Activated naive CD8-positive, alpha-beta T cell treated with anti-CD3 and anti-CD28 coated beads, Interleukin-2, amount 50 U/mL, for 24 hours (primary cell): ENCODE results near the gene BCAN.

Source experiments
- ATAC-seq: fragments of 150-1000 bp; cut with Tn5 transposase; one replicate; pipeline ENCODE4 v1.10.0; 2021
- DNase-seq: peaks from one replicate; pipeline ENCODE4 v3.0.0; 2021
- H3K27ac Mint-ChIP-seq: one replicate; pipeline ENCODE4 v1.8.0; 2021; ENCODE audit warnings: mild to moderate bottlenecking, mixed read lengths
- H3K27me3 Mint-ChIP-seq: one replicate; pipeline ENCODE4 v1.8.0; 2021; ENCODE audit warnings: mixed read lengths
- H3K36me3 Mint-ChIP-seq: one replicate; pipeline ENCODE4 v1.8.0; 2021; ENCODE audit warnings: low read depth, mixed read lengths
- H3K4me1 Mint-ChIP-seq: one replicate; pipeline ENCODE4 v1.8.0; 2021; ENCODE audit warnings: mixed read lengths
- H3K4me3 Mint-ChIP-seq: one replicate; pipeline ENCODE4 v1.8.0; 2021; ENCODE audit warnings: mild to moderate bottlenecking, moderate library complexity, mixed read lengths
- H3K9me3 Mint-ChIP-seq: one replicate; pipeline ENCODE4 v1.8.0; 2021; ENCODE audit warnings: mixed read lengths

The BCAN gene

DNA sequence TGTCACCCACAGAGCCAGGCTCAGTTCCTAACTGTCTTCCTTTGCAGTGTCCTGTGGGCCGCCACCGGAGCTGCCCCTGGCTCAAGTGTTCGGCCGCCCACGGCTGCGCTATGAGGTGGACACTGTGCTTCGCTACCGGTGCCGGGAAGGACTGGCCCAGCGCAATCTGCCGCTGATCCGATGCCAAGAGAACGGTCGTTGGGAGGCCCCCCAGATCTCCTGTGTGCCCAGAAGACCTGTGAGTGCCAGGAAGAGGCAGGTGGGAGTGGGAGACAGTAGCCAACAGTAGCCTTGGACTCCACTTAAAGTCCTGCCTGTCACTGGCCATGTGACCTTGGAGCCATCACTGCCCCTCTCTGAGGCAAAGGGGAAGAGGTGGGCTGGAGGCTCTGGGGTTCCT is 16.6 kb downstream of the BCAN start:
- Mint-ChIP-seq H3K27ac (no peak overlapping the region), H3K27me3 (peaks cover 41% of the 10 kb centered on the region)

DNA sequence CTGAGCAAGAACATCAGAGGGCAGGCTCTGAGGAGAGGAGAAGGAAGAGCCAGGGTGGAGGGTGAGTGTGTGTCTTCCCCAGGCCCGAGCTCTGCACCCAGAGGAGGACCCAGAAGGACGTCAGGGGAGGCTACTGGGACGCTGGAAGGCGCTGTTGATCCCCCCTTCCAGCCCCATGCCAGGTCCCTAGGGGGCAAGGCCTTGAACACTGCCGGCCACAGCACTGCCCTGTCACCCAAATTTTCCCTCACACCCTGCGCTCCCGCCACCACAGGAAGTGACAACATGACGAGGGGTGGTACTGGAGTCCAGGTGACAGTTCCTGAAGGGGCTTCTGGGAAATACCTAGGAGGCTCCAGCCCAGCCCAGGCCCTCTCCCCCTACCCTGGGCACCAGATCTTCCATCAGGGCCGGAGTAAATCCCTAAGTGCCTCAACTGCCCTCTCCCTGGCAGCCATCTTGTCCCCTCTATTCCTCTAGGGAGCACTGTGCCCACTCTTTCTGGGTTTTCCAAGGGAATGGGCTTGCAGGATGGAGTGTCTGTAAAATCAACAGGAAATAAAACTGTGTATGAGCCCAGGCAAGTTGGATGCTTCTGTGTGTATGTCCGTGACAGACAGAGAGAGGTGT is 17.1 kb downstream of the BCAN start:
- H3K36me3 Mint-ChIP-seq: no peaks in the 10 kb centered on the region
- ATAC-seq (no peak), DNase-seq (no peak)
- H3K27me3 Mint-ChIP-seq: peaks cover 36% of the 10 kb centered on the region
- H3K4me1 Mint-ChIP-seq: peaks cover 49% of the 10 kb centered on the region
- H3K27ac Mint-ChIP-seq: no peak overlapping the region
- no peaks in the 10 kb centered on the region for H3K9me3 Mint-ChIP-seq
- peak overlapping the region; percentile 59 for H3K4me3 Mint-ChIP-seq

More for the DNA sequence above, 16.6 kb downstream of the BCAN start:
- Mint-ChIP-seq H3K4me1 (peaks cover 49% of the 10 kb centered on the region), H3K4me3 (no peak overlapping the region), H3K9me3 (no peaks in the 10 kb centered on the region), H3K36me3 (no peaks in the 10 kb centered on the region)
- ATAC-seq: no peak
- DNase-seq: no peak

DNA sequence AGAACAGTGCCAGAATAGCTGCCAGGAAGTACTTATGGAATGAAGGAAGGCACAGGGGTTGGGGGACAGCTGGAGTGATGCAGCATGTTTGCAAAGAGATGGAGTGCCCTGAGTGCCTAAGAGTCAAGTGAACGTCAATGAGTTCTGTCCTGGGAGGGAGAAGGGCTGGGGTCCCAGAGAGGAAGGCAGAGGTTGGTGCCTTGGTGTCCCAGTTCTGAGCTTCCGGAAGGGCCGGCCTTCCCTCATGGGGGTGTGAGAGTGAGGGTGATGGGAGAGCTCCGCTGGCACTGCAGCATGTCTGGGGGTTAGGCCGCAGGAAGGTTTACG is 17.7 kb downstream of the BCAN start:
- no peak for DNase-seq
- Mint-ChIP-seq H3K4me3 (peak overlapping the region; percentile 59), H3K27me3 (peaks cover 31% of the 10 kb centered on the region), H3K4me1 (peaks cover 49% of the 10 kb centered on the region), H3K27ac (peak overlapping the region; percentile 17), H3K36me3 (no peaks in the 10 kb centered on the region), H3K9me3 (no peaks in the 10 kb centered on the region)
- no peak for ATAC-seq

DNA sequence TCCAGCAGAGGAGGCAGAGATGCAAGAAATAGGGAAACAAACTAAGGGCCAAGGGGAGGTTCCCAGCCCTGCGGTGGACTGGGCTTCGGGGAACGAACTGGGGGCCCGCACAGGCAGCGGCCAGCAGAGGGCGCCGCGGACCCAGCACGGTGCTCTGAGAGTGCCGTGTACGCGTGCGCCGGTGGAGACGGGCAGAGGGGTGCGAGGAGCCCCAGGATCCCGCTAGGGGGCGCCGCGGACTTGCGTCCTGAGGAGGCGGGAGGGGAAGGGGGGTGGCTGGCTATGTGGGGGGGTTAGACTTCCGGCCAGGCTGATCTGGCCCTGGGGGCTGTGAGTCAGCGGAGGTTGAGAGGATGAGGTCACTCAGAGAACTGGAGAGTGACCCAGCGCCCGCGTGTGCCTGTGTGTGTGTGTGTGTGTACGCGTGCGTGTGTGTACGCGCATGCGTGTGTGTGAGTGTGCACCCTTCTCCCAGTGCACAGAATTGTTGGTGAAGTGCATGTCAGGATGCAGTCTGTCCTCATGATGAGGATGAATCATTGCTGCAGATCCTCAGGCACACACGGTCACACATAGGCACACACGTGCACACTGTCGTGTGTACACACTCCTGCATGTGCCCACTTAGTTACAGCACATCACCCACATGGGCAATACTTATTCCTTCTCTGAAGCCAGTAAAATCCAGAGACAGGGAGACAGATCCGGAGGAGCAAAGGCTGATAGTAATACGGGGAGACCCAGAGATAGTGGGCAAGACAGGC is 18.3 kb downstream of the BCAN start:
- DNase-seq (peak; percentile 99), ATAC-seq (peak; percentile 91)
- H3K4me1 Mint-ChIP-seq: peaks cover 49% of the 10 kb centered on the region
- H3K27me3 Mint-ChIP-seq: peaks cover 27% of the 10 kb centered on the region
- H3K4me3 Mint-ChIP-seq: peak overlapping the region; percentile 78
- no peaks in the 10 kb centered on the region for H3K9me3 Mint-ChIP-seq
- peak overlapping the region; percentile 81 for H3K27ac Mint-ChIP-seq
- no peaks in the 10 kb centered on the region for H3K36me3 Mint-ChIP-seq

DNA sequence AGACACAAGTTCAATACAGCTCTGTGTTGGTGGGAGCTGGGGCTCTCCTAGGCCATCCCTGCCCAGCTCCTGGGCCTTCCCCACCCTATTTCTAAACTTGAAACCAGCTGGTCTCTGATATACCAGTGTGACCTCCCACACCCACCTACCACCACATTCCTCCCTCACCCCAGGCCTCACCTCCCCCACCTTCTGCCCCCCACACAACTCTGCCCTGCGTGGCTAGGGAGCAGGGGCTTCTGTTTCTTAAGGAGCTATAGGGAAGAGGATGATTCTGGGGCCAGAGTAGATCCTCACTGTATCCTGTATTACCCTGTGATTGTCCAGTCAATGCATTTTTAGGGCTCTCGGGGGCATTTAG is 18.8 kb downstream of the BCAN start:
- Mint-ChIP-seq H3K27me3 (peaks cover 23% of the 10 kb centered on the region), H3K36me3 (no peaks in the 10 kb centered on the region), H3K9me3 (no peaks in the 10 kb centered on the region), H3K4me1 (peaks cover 53% of the 10 kb centered on the region), H3K27ac (peak overlapping the region; percentile 64), H3K4me3 (peak overlapping the region; percentile 78)
- ATAC-seq: peak; percentile 5
- no peak for DNase-seq

DNA sequence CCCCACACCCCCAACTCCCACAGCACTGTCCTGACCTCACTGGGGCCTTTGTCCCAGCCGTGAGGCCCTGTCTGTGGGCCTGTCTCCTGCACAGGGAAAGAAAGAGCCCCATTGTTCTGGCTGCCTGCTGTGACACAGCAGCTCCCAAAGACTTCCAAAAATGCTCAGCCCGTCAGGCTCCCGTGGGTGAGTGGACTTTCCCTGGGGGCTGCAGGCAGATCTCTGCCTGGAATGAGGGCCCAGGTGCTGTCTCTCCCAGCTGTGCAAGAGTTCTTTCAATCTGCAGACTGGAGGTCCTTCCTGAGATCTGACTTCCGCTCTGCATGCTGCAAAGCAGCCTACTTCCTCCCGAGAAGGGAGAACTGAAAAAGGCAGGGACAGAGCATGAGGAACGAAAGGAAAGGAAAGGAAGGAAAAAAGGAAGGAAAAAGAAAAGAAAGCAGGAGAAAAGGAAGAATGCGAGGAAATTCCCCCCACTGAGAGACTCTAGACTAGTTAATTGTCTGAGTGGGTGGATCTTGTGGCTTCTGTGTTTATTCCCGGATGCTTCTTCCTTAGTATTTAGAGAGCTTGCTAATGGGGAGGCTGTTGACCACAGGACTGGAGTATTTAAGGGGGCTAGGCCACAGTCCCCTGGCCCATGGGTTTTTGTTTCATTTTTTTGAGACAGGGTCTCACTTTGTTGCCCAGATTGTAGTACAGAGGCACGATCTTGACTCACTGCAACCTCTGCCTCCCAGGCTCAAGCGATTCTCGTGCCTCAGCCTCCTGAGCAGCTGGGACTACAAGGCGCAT is 20.3 kb downstream of the BCAN start:
- Mint-ChIP-seq H3K4me3 (peak overlapping the region; percentile 5), H3K9me3 (no peaks in the 10 kb centered on the region), H3K36me3 (no peaks in the 10 kb centered on the region), H3K4me1 (peaks cover 47% of the 10 kb centered on the region), H3K27ac (no peak overlapping the region), H3K27me3 (peaks cover 9% of the 10 kb centered on the region)
- ATAC-seq: no peak
- no peak for DNase-seq

DNA sequence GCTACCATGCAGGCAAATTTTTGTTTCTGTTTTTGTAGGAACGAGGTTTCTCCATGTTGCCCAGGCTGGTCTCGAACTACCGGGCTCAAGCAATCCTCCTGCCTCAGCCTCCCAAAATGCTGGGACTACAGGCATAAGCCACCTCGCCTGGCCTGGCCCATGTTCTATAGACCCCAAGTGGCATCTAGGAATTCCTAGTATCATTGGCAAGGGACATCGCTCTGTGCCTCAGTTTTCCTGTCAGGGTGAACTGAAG is 20.8 kb downstream of the BCAN start:
- peaks cover 42% of the 10 kb centered on the region for H3K4me1 Mint-ChIP-seq
- H3K36me3 Mint-ChIP-seq: no peaks in the 10 kb centered on the region
- peaks cover 4% of the 10 kb centered on the region for H3K27me3 Mint-ChIP-seq
- H3K27ac Mint-ChIP-seq: no peak overlapping the region
- no peaks in the 10 kb centered on the region for H3K9me3 Mint-ChIP-seq
- DNase-seq: no peak
- no peak for ATAC-seq
- H3K4me3 Mint-ChIP-seq: no peak overlapping the region

DNA sequence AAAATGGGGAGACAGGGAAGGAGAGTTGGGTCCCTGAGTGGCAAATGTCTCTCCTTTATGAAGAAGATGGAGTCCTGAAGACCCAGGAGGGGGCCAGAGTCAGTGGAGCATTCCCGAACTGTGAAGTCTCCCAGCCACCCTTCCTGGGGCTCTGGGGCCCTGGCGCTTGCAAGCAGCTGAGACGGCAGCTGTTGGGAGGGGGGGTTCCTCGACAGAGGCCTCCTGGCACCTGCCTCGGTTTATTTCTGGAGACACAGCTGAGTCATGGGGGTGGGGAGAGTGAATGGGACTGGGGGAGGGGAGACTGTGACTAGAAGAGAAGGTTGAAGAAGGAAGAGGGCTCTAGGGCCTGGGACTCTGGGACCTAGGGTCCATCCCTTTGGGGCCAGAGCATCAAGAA is 21.3 kb downstream of the BCAN start:
- H3K36me3 Mint-ChIP-seq: no peaks in the 10 kb centered on the region
- DNase-seq (no peak), ATAC-seq (no peak)
- H3K27me3 Mint-ChIP-seq: peaks cover 4% of the 10 kb centered on the region
- no peaks in the 10 kb centered on the region for H3K9me3 Mint-ChIP-seq
- H3K4me3 Mint-ChIP-seq: no peak overlapping the region
- peaks cover 37% of the 10 kb centered on the region for H3K4me1 Mint-ChIP-seq
- H3K27ac Mint-ChIP-seq: no peak overlapping the region

DNA sequence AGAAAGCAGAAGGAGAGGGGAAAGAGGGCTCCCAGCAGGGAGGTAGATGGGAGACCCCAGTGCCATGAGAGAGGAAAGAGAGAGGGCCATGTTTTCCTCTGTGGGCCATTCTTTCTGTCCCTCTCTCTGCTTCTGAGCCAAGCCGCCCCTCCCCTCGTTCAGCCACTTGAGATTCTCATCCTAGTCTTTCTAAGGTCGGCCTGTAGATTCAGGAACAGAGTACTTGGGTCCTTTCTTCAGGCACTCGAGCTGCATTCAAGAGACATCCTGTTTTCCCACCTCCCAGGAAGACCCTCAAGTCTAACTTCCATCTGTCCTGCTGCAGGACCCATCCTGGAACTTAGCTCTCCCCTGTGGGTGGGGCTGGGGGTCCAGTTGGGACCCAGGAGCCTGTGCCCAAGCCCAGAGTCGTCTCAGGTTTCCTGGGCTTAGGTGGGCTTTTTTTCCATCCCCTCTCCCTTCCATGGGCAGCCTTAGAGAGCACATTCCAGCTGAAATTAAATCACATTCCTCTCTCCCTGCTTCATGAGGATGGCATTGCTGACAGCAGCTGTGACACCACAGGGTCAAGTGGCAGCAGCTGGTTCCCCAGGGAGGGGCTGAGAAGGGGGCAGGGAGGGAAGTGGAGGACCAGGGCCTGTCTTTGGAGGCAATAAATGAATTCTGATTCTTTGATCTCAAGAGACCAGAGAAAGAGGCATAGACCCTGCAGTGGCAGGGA is 22.3 kb downstream of the BCAN start:
- ATAC-seq (no peak), DNase-seq (no peak)
- Mint-ChIP-seq H3K9me3 (no peaks in the 10 kb centered on the region), H3K27ac (no peak overlapping the region), H3K36me3 (no peaks in the 10 kb centered on the region), H3K4me1 (peaks cover 36% of the 10 kb centered on the region), H3K4me3 (no peak overlapping the region), H3K27me3 (peaks cover 2% of the 10 kb centered on the region)

DNA sequence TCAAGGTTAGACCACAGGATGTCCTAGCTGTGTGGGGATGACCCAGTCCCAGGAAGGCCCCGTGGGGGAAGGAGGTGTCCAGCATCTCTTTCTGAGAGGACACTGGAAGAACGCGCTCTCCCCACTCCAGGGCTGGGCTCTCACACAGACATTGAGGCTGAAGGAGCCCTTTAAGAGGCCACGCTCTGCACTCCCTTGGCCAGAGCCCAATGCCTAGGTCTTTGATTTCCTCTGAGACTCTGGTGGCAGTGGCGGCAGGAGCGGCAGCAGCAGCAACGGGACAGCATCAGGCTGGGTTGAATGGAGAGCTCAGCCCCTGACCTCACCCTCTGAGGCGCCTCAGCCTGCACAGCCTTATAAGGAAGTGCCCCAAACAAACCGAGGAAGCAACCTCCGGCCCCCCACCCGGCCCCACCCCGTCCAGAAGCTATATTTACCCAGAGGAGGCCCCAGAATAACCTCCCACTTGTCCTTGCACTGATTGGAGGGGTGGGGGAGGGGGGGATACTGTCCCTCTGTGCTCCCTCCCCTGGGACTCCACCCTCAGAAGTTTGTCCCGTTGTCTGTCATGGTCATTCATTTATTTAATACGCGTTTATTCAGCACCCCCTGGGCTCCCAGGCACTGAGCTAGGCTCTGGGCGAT is 23.0 kb downstream of the BCAN start:
- DNase-seq: no peak
- Mint-ChIP-seq H3K4me1 (peaks cover 29% of the 10 kb centered on the region), H3K4me3 (no peak overlapping the region), H3K36me3 (no peaks in the 10 kb centered on the region), H3K27me3 (peaks cover 2% of the 10 kb centered on the region), H3K27ac (no peak overlapping the region), H3K9me3 (no peaks in the 10 kb centered on the region)
- ATAC-seq: no peak

DNA sequence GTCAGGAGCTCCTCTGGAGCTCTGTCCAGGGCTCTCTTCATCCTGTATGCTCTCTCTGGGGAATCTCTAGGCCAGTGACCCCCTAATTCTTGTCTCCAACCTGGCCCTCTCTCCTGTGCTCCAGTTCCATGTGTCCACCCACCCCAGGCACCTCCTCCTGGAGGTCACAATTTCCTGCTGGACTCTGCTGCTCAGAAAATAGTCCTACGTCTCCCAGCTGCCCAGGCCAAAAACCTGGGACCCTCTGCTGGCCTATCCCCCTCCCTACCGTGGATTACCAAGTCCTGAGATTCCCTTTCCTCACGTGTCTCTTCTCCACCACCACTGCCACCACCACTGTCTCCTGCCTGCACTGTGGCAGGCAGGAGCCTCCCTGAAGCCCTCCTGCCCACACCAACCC is 23.6 kb downstream of the BCAN start:
- no peak overlapping the region for H3K27ac Mint-ChIP-seq
- no peaks in the 10 kb centered on the region for H3K36me3 Mint-ChIP-seq
- no peaks in the 10 kb centered on the region for H3K9me3 Mint-ChIP-seq
- ATAC-seq (no peak), DNase-seq (no peak)
- peaks cover 23% of the 10 kb centered on the region for H3K4me1 Mint-ChIP-seq
- no peak overlapping the region for H3K4me3 Mint-ChIP-seq
- peaks cover 2% of the 10 kb centered on the region for H3K27me3 Mint-ChIP-seq

DNA sequence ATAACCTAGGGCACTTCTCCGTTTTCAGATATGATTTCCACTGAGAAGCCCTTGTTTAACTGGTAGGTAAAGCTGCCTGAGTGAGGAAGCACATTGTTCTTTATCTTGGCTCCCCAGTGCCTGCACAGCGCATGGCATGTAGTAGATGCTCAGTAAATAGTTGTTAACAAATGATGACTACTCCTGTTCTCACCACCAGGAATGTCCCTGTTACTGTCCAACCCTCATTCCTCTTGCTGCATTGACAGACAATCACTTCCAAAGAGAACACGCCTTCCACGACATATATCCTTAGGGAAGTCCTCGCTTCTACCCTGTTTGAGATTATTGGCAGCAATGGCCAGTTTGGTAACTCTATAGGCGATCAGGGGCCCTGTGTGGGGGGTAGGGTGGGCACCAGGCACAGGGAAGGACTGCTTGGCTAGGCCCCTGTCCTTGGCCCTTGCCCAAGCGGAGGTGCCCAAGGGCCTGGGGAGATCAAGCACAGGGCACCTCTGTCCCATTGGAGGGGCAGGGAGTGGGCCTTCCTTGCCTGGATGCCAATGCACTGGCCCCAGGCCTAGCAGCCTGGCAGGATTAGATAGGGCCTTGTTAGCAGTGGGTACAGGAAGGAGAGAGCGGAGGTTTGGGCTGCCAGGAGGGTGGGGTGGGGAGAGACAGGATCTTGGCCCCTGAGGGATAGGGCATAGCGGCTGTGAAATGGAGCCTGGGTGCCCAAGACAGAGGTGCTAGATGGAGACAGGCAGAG is 25.1 kb downstream of the BCAN start:
- ATAC-seq (no peak), DNase-seq (no peak)
- Mint-ChIP-seq H3K4me3 (no peak overlapping the region), H3K9me3 (no peaks in the 10 kb centered on the region), H3K4me1 (peaks cover 12% of the 10 kb centered on the region), H3K36me3 (no peaks in the 10 kb centered on the region), H3K27me3 (peaks cover 7% of the 10 kb centered on the region), H3K27ac (no peak overlapping the region)

DNA sequence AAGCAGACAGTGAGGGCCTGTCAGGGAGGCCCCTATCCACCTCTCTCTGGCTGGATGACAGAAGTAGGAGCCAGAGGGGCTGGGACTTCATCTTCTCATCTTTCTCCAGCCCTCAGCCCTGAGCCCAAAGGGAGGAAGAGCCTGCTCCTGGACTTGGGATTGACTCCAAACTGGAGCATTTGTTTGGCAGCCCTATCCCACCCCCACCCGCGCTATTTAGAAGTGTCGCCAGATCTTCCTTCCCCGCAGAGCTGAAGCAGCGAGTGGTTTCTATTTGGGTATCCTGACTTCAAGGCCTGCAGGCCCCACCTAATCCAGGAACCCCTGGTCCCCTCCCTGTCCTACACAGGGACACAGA is 25.7 kb downstream of the BCAN start:
- peaks cover 7% of the 10 kb centered on the region for H3K27me3 Mint-ChIP-seq
- no peaks in the 10 kb centered on the region for H3K36me3 Mint-ChIP-seq
- no peak for ATAC-seq
- no peak overlapping the region for H3K27ac Mint-ChIP-seq
- no peak for DNase-seq
- H3K4me1 Mint-ChIP-seq: peaks cover 7% of the 10 kb centered on the region
- H3K4me3 Mint-ChIP-seq: no peak overlapping the region
- no peaks in the 10 kb centered on the region for H3K9me3 Mint-ChIP-seq
